Activated CD4-positive, CD25-positive, alpha-beta regulatory T cell (primary cell): ENCODE measurements around the gene STAT5B.
"Not testable (repeated sequence)": the region's sequence is repeated elsewhere in the genome, so short reads cannot be mapped to it uniquely, and the experiment has no call there.

Source experiments
- DNase-seq, 4 experiments: peaks; one replicate each; lab custom pipeline; 2025; lab: John Stamatoyannopoulos, UW

The STAT5B gene

GRCh38 chr17:42276359-42276608, at the start of gene STAT5B:
TSS of gene STAT5B (minus strand) at chr17:42276391. CDS start at chr17:42232127, 44,264 bp downstream.
- DNase-seq = peak; percentile 26 to 68 (median 46)

DNA sequence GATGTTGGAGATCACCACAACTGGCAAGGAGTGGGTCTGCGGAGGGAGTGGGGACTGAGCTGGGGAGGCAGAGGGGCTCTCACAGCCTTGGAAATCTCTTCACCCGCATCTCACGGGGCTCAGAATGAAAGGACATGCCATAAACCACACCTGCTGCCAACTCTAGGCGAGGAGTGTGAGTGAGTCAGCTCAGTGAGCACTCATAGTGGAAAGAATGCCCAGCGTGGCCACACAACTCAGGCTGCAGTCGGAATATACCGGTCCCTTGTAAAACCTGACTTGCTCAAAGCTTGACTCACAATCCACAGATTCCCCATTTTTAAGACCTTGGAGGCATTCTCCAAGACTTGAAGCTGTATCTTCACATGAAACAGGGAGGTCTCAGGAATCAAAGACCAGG, 48.8 kb upstream of the STAT5B start:
- DNase-seq = no peak

GRCh38 chr17:42323268-42323773, 47.1 kb upstream of the STAT5B start:
- no peak for DNase-seq

GRCh38 chr17:42322382-42323267, 46.4 kb upstream of the STAT5B start:
- DNase-seq = peak; percentile 89 to 95 (median 94)

GRCh38 chr17:42321555-42321954, 45.4 kb upstream of the STAT5B start:
- no peak for DNase-seq

GRCh38 chr17:42317967-42318366, 41.8 kb upstream of the STAT5B start:
- DNase-seq = not testable (repeated sequence)

DNA sequence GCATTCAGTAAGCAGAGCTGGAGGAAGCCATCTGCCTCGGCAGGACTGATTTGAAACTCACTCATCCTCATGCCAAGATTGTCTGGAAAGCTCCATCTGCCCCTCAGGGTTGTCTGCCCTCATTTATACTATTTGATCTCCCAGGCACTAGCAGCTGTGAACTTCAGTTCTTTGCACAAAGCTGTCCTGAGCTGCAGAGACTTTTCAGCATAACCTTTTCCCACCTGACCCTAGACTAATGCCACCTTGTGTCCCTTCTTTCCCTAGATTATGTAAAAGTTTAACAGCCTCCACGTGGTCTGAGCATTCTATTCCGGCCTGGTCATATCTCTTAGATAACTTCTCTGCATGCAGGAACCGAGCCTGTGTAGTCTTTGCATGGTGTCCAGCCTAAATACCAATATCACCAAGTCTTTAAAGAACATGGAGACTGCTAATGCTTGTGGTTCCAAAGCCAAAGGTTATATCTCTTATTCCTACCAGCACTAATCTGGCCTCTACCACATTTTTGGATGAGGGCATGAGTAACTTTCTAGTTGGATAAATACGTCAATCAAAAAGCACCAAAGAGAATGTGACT, 41.2 kb upstream of the STAT5B start:
- no peak for DNase-seq

DNA sequence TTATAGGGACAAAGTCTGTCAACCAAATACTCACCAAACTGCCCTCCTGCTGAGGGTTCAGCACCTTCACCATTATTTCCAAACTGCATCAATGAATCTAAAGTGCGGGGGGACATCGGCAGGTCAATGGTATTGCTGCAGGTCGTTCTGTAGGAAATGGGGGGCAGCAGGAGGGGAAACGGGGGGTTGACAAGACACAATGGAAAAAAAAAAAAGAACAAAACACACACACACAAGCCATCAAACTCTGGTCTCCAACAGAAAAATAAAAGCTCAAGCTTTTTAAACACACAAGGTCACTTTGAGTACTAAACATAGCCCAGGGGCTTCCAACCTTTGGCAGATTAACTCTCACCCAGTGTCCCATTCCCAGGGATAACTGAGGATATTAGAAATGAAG, 40.6 kb upstream of the STAT5B start:
- DNase-seq = no peak

DNA sequence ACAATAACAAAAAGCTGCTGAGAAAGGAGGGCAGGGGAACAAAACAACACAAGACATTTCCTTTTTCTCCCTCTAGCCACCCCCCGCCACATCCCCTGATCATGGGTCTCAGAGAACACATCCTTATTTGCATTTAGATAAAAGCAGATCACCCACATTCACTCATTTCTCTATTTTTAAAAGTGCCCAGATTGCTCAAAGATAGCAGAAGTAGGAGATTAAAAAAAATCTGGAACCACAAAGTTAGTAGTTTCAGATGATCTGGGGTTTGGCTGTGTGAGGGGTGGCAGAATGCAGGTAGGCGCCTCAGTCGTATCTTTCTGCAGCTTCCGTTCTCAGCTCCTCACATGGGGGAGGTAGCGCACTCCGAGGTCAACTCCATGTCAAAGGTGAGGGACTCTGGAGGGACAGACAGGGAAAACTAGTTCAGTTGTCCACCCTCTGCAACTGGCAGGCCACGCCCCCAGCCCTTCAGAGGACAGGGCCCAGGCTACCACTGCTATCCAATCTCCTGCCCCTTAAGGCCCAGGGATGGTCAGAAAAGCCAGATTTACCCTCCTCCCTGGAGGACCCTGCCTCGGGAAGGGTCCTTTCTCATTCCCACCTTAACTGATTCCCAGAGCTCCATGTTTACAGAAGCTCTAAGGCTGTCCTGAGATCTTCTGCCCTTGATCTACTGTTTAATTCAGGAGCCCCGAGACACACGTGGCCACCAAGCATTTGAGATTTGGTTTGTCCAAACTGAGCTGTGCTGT, 39.4 kb upstream of the STAT5B start:
- no peak for DNase-seq

DNA sequence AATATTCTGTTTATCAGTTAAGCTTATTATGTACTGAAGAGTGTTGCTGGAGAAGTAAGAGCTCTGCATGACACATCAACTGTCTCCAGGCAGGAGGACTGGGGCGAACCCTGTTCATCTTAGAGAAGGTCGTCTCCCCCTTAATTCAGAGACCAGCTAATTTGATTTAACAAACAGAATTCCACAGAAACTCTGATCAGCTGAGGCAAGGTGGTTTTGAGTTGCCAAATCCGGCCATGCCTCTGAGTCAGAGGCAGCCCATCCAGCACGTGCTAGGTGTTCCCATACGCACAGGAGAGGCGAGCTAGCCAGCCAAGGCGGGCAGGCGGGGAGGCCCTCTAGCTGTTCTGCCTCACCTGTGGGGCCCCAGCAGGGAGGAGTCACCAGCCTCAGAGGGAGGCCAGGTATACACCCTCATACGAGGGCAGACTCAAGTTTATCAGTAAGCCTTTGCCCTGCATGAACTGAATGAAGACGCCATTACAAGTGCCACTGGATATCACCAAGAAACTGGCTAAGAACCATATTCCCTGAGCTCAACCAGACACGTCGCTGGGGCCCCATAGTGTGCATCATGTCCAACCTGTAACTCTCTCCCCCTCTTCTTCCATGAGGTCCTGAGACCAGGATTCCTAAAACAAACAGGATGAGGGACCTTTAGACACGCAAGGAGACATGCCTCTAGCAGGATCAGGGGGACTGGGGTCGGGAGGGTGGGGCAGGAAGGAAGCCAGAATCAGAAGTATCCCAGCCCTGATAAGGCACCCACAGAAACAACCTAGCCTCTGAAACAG, 37.8 kb upstream of the STAT5B start:
- DNase-seq = no peak

DNA sequence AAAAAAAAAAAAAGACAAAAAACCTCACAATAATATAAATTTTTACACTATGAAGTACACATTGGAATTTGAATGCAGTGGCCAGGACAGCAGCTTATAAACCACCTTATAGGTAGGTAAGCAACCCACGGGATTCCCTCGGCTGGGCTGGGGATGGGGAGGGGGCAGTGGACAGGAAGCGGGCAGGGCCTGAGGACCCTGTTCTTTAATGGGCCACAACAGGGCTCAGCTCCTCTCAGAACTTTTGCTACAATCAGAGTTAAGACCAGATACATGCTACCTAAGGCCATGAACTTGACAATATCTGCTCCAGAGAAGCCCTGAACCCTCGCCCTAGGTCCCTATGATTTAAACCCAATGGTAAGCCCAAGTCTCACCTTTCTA, 37.2 kb upstream of the STAT5B start:
- DNase-seq = no peak

DNA sequence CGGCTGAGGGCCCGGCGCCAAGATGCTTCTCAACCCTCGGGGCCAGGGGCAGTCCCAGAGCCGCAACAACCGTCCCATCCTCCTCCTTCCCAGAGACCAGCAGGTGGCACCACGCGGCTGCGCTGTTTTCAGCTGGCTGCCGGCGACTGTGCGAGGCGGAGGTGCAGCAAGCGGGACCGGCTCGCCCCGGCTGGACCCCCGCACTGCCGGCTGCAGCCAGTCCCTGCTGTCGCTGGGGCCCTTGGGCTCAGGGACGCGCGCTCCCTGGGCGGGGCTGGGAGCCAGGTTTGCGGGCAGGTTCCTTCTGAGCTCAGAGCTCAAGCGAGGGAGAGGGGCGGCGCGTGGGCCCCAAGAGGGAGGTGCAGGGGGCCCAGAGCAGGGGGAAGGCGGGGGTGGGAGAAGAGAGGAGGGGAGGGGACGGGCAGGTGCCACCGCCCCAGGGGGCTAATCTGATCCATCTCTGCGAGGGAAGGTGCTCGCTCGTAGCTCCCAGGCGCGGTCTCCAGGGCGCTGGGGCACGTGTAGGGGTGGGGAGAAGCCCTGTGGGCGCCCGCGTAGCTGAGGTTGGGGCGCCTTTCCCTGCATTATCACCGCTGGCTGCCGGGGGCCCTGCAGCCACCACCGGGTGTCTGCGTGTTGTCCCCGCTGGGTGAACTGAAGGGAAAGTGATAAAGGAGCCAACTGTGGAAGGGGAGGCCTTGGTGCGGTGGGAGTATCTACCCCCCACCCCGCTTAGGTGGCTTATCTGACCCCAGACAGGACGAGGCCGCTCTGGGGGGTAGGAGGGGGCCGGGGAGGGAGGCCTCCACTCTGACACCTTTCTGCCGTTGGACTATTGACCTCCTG, 36.3 kb upstream of the STAT5B start:
- peak; percentile 42 to 59 (median 58) for DNase-seq

DNA sequence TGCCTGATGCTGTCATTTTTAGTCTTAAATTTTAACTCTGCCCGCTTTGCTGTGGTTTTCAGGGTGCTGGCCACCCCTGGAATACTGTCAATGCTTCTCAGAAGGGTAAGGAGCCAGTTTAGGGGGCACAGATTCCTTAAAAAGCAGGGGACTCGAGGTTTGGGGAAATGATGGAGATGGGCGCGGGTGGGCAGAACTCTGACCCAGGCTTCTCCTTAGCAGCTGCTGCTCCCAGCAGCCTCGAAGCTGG, 35.8 kb upstream of the STAT5B start:
- DNase-seq = no peak

- DNase-seq = no peak
Measured at GRCh38 chr17:42311240-42312034, 35.2 kb upstream of the STAT5B start.

GRCh38 chr17:42310787-42311215, 34.6 kb upstream of the STAT5B start:
- no peak for DNase-seq

DNA sequence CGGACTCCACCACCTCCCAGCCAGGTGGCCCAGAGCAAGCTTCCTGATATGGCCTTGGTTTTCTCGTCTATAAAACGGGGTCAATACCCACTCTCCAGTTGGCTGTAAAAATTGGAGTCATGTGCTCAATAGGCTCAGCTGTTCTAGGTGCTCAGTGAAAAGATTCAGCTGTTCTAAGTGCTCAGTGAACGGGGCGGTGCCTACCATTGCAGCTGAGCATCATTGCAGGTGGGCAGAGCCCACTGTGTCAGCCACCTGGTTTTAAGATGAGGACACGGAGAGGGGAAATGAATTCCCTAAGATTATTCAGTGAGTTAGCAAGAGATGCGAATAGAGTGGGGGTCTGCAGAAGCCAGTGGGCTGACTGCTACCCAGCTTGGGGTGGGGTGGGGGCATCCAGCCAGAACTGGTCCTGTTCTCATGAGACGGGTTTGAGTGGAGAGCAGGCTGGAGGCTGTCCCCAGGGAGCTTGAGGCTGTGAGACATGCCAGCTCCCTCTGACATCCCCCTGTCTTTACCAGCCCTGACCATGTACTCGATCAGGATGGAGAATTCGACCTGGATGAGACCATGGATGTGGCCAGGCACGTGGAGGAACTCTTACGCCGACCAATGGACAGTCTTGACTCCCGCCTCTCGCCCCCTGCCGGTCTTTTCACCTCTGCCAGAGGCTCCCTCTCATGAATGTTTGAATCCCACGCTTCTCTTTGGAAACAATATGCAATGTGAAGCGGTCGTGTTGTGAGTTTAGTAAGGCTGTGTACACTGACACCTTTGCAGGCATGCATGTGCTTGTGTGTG, 34.0 kb upstream of the STAT5B start:
- DNase-seq = no peak

GRCh38 chr17:42309142-42309541, 33.0 kb upstream of the STAT5B start:
- no peak for DNase-seq

- DNase-seq = no peak
Measured at GRCh38 chr17:42308446-42308845, 32.3 kb upstream of the STAT5B start.

DNA sequence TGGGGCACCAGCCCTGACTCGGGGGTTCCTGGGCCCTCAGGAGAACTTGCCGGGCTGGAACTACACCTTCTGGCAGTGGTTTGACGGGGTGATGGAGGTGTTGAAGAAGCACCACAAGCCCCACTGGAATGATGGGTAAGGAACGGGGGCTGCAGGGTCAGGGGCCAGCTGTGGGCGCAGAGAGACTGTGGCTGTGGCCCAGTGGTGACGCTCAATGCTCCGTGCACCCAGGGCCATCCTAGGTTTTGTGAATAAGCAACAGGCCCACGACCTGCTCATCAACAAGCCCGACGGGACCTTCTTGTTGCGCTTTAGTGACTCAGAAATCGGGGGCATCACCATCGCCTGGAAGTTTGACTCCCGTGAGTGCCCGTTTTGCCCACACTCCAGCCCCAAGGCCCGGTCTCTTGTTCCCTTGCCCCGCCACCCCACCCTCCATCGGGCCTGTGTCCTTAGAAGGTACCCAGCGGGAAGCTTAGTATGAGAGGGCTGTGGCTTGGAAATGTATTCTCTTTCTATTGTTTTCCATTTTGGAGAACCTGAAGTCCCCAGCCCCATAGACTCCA, 31.3 kb upstream of the STAT5B start:
- DNase-seq = no peak

GRCh38 chr17:42306385-42306667, 30.1 kb upstream of the STAT5B start:
- DNase-seq = no peak
